ENCODE measurements around the gene LY6G6C. TPM values are rescaled to one million over a fixed set of nuclear protein-coding genes. Genes with fewer than 3 reads are reported as not detected.
A peak's percentile ranks its signal among the peaks of the same experiment; 100 is the strongest.

LY6G6C gene
- total RNA-seq, 2 experiments from 2014 or later = not detected

GRCh38 chr6:31768363-31769257 is 47.1 kb upstream of the LY6G6C start:
- ChIA-PET POLR2A (interaction anchor here (0.8 to 1.8 kb wide), 3 partner anchors 27 to 33 kb away, joined by 3 to 8 read pairs (median 4); partner anchors contain the start of gene CLIC1), CTCF (interaction anchor here (1.5 to 1.7 kb wide), 2 partner anchors 22 to 95 kb away, joined by 3 to 4 read pairs; no protein-coding TSS in a partner anchor)
- peaks cover 43% of the 10 kb centered on the region for H3K4me1 ChIP-seq (ENCODE audit: insufficient read depth, low read length)
- no peak for ATAC-seq (ENCODE audit: poor library complexity)
- Mint-ChIP-seq H3K4me3 (no peak overlapping the region), H3K36me3 (ENCODE audit: low read depth) (no peaks in the 10 kb centered on the region), H3K27ac (no peak overlapping the region), H3K9me3 (no peaks in the 10 kb centered on the region), H3K27me3 (no peaks in the 10 kb centered on the region), H3K4me1 (ENCODE audit: low read depth) (peaks cover 27% of the 10 kb centered on the region)
- TF ChIP-seq CTCF (IDR thresholded peaks at IDR 0.05) = no peak
- H3K27ac ChIP-seq (ENCODE audit: low read depth in 1 of 2, low read length in 2 of 2) = no peak overlapping the region
- intact Hi-C loops (cut with DNase I, micrococcal nuclease) = loop anchor here (1.0 to 2.0 kb wide), 2 partner anchors 39 to 40 kb away; partner anchors contain the start of gene DDAH2 (in 2 of the 2)
- peak in 3 of 14 experiments; percentile 6 to 50 (median 45) for DNase-seq
- H3K9me3 ChIP-seq (ENCODE audit: control insufficient read depth in 1 of 2, insufficient read depth in 1 of 2, low read length in 2 of 2) = no peaks in the 10 kb centered on the region
- no peak overlapping the region for H3K4me3 ChIP-seq (ENCODE audit: low read length)
- no peaks in the 10 kb centered on the region for H3K27me3 ChIP-seq (ENCODE audit: control insufficient read depth in 1 of 2, insufficient read depth in 2 of 2, low read length in 2 of 2)
- H3K36me3 ChIP-seq (ENCODE audit: insufficient read depth, low read length) = no peaks in the 10 kb centered on the region

GRCh38 chr6:31767096-31767645 is 45.6 kb upstream of the LY6G6C start:
- DNase-seq (no peak), ATAC-seq (ENCODE audit: poor library complexity) (no peak)
- no peak for TF ChIP-seq CTCF (IDR thresholded peaks at IDR 0.05)
- intact Hi-C loops (cut with DNase I, micrococcal nuclease) = no loop called here
- peaks cover 29% of the 10 kb centered on the region for H3K4me1 ChIP-seq (ENCODE audit: insufficient read depth, low read length)
- Mint-ChIP-seq H3K36me3 (ENCODE audit: low read depth) (no peaks in the 10 kb centered on the region), H3K9me3 (no peaks in the 10 kb centered on the region), H3K4me3 (no peak overlapping the region), H3K27ac (no peak overlapping the region), H3K4me1 (ENCODE audit: low read depth) (peaks cover 19% of the 10 kb centered on the region), H3K27me3 (no peaks in the 10 kb centered on the region)
- ChIA-PET CTCF (interaction anchor here (0.7 kb wide), 1 partner anchor 10 kb away, joined by 3 read pairs; the partner anchor contains the start of gene VWA7), POLR2A (no interaction called here)
- H3K4me3 ChIP-seq (ENCODE audit: low read length) = no peak overlapping the region
- no peaks in the 10 kb centered on the region for H3K27me3 ChIP-seq (ENCODE audit: control insufficient read depth in 1 of 2, insufficient read depth in 2 of 2, low read length in 2 of 2)
- H3K9me3 ChIP-seq (ENCODE audit: control insufficient read depth in 1 of 2, insufficient read depth in 1 of 2, low read length in 2 of 2) = no peaks in the 10 kb centered on the region
- H3K27ac ChIP-seq (ENCODE audit: low read depth in 1 of 2, low read length in 2 of 2) = no peak overlapping the region
- no peaks in the 10 kb centered on the region for H3K36me3 ChIP-seq (ENCODE audit: insufficient read depth, low read length)

- Mint-ChIP-seq H3K36me3 (ENCODE audit: low read depth) (no peaks in the 10 kb centered on the region), H3K9me3 (no peaks in the 10 kb centered on the region), H3K4me3 (no peak overlapping the region), H3K4me1 (ENCODE audit: low read depth) (peaks cover 11% of the 10 kb centered on the region), H3K27ac (no peak overlapping the region), H3K27me3 (no peaks in the 10 kb centered on the region)
- peaks cover 2% of the 10 kb centered on the region for H3K36me3 ChIP-seq (ENCODE audit: insufficient read depth, low read length)
- peaks cover 18% of the 10 kb centered on the region for H3K4me1 ChIP-seq (ENCODE audit: insufficient read depth, low read length)
- TF ChIP-seq CTCF (IDR thresholded peaks at IDR 0.05) = no peak
- ChIA-PET POLR2A (interaction anchor here (1.2 kb wide), 1 partner anchor 11 kb away, joined by 3 read pairs; the partner anchor contains the start of gene VWA7), CTCF (no interaction called here)
- no peaks in the 10 kb centered on the region for H3K27me3 ChIP-seq (ENCODE audit: control insufficient read depth in 1 of 2, insufficient read depth in 2 of 2, low read length in 2 of 2)
- no peak overlapping the region for H3K4me3 ChIP-seq (ENCODE audit: low read length)
- intact Hi-C loops (cut with DNase I, micrococcal nuclease) = no loop called here
- H3K27ac ChIP-seq (ENCODE audit: low read depth in 1 of 2, low read length in 2 of 2) = no peak overlapping the region
- no peak for DNase-seq
- ATAC-seq (ENCODE audit: poor library complexity) = no peak
- H3K9me3 ChIP-seq (ENCODE audit: control insufficient read depth in 1 of 2, insufficient read depth in 1 of 2, low read length in 2 of 2) = no peaks in the 10 kb centered on the region
Observed at GRCh38 chr6:31765910-31766794, 44.6 kb upstream of the LY6G6C start.

Measured in CD4-positive, alpha-beta T cell (primary cell).